Adrenal gland (tissue), 5 donors: Measurements from ENCODE around the gene ZNF576.

Experiments
- POLR2A ChIP-seq, 2 donors: fragments of 450-650 bp; IDR thresholded peaks; one replicate each; pipeline ENCODE4 v1.6.1; 2017; ENCODE audit warnings: antibody characterized with exemption in 2 of 2, mild to moderate bottlenecking in 2 of 2, moderate library complexity in 1 of 2
- TF ChIP-seq, protein P1 (sequence below), 6 experiments: fragments of 450-650 bp in 4 of 6; fragments of 200-600 bp in 2 of 6; sonication (generic) in 1 of 6; IDR thresholded peaks; 1 replicate in 5 of 6; 2 replicates in 1 of 6; pipeline versions ENCODE4 v1.5.1 to v1.8.0; 2016 to 2021; ENCODE audit warnings: antibody characterized with exemption in 6 of 6, mild to moderate bottlenecking in 2 of 6, moderate library complexity in 1 of 6
- donor health status: DM: no; HTN: no; CAD: no.

DNA sequence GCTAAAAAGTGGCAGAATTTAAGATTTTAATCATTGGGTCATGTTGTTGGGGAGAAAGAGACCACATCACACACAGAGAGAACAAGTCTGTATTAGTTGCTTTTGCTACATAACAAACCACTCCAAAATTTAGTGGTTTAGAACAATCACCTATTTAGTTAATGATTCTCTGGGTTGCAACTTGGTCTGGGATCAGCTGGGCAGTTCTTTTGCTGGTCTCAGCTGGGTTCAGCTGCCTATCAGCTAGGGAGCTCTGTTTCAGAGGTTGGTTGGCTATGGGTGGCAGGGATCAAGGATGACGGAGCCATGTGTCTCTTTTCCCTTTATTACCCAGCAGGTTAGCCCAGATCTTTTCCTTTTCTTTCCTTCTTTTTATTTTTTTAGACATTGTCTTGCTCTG is 11.9 kb upstream of the ZNF576 start:
- TF ChIP-seq POLR2A (IDR thresholded peaks at IDR 0.05), result no peak
- TF ChIP-seq, protein P1, sequence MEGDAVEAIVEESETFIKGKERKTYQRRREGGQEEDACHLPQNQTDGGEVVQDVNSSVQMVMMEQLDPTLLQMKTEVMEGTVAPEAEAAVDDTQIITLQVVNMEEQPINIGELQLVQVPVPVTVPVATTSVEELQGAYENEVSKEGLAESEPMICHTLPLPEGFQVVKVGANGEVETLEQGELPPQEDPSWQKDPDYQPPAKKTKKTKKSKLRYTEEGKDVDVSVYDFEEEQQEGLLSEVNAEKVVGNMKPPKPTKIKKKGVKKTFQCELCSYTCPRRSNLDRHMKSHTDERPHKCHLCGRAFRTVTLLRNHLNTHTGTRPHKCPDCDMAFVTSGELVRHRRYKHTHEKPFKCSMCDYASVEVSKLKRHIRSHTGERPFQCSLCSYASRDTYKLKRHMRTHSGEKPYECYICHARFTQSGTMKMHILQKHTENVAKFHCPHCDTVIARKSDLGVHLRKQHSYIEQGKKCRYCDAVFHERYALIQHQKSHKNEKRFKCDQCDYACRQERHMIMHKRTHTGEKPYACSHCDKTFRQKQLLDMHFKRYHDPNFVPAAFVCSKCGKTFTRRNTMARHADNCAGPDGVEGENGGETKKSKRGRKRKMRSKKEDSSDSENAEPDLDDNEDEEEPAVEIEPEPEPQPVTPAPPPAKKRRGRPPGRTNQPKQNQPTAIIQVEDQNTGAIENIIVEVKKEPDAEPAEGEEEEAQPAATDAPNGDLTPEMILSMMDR (IDR thresholded peaks at IDR 0.05), result no peak
